ENCODE data around the gene NUTF2.
A peak's percentile ranks its signal among the peaks of the same experiment; 100 is the strongest.
"Not testable (repeated sequence)": the region's sequence is repeated elsewhere in the genome, so short reads cannot be mapped to it uniquely, and the experiment has no call there.

The NUTF2 gene

GRCh38 chr16:67888331-67888730 lies 41.6 kb downstream of the NUTF2 start:
- DNase-seq: no peak

DNA sequence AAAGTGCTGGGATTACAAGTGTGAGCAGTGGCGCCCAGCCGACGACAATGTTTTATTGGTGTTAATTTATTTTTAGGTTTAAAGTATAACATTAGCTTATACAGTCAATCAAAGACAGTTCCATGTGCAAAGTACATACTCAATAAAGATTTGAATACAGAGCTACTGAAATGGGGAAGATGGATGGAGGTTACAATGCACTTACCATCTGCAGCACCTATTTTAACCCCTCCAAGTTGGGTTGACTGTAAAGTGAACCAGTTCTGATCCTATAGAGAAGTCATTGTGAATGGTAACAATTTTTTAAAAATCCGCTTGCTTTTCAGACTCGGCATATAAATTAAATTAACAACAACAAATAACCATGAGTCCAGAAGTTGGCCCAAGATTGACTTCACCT lies 45.6 kb downstream of the NUTF2 start:
- DNase-seq: no peak

DNA sequence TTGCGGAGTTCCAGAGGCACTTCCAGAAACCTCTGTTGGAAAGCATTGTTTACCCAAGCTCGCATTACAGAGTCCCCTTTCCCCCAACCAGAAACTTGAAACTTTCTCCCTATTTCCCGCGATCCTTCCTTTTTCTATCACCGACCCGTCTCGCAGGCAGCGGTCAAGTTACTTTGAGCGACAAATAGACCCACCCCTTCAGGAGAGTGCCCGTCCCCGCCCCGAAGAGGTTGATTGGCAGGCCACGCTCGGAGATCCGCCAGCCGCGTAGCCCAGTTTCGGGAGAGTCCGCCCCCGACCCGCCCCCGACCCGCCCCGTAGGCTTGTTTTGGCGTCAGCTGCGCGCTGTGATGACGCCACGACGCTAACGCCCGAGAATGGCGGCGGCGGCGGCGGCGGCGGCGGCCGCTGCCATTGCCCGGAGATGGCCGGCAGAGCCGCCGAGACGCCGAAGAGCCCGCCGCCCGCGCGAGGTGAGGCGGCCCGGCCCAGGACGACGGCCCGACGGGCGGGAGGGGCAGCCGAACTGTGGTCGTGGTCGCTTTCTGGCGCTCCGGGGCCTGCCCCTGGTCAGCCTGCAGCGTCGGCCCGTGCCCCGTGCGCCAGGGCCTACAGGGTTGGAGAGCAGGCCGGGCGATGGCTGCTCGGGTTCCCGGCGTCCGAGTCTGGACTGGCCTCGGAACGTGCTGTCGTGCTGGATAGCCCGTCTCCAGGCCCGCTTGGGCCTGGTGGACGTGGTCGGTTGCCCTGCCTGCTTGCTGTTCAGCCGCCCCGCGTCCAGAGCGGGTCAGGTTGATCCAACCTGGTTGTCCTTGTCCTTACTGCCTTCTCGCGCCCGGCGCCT lies 46.4 kb downstream of the NUTF2 start, which contains the start of gene PSKH1:
Gene PSKH1, plus strand, starts transcription at position 356 of the 844 bp plus-strand sequence. CDS start 15,496 bp downstream, outside the sequence.
- peak; percentile 95 for DNase-seq

GRCh38 chr16:67893743-67894399 lies 47.1 kb downstream of the NUTF2 start:
- DNase-seq: no peak

- DNase-seq: no peak
Observed at GRCh38 chr16:67897231-67897630, 50.5 kb downstream of the NUTF2 start.

DNA sequence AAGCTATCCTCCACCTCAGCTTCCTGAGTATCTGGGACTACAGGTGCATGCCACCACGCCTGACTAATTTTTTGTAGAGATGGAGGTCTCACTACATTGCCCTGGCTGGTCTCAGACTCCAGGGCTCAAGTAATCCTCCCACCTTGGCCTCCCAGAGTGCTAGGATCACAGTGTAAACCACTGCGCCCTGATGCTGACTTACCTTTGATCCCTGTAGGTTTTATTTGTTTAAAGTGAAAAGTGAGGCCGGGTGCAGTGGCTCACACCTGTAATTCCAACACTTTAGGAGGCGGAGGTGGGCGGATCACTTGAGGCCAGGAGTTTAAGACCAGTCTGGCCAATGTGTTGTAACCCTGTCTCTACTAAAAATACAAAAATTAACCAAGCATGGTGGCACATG lies 55.0 kb downstream of the NUTF2 start:
- DNase-seq: no peak

DNA sequence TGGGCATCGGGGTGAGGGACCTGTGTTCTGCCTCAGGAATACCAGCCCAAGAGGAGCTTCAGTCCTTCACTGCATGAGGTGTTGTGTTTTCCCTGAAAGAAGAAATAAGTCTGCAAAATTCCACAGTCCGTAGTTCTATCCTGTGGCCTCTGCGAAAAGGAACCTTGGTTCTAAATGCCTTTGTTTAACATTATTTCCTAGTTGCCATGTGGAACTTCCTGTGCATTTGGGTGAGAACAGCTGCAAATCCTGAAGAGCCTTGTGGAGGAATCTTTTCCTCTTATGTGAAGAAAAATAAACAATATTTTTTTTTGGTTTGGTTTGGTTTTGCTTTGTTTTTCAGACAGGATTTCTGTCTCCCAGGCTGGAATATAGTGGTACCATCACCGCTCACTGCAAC lies 56.1 kb downstream of the NUTF2 start:
- DNase-seq: no peak

DNA sequence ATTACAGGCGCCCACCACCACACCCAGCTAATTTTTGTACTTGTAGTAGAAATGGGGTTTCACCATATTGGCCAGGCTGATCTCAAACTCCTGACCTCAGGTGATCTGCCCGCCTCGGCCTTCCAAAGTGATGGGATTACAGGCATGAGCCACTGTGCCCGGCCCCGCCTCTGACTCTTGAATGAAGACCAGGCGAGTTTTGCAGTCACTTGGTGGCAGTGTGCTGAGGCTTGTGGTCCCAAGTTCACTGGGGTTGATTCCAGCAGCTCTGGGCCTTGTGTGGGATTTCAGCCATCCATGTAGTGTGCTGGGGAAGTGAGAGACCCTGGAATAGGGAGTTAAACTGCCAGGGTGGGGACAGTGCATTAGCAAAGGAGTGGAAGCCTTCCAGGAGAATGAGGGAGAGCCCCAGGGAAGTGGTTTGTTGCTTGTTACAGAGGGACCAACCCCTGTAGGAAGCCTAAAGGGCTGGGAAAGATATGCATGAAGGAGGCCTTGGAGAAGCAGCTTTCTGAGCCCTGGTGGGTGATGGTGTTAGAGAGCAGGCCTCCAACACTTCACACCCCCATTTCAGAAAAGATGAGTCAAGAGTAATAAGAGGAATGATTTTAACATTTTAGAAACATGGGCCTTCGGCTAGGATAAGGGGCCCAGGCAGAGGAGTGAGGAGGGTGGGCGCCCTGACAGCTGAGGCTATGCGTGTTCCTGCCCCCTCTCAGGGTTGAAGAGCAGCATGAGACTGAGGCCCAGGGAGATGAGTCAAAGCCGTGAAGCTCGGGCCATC lies 60.9 kb downstream of the NUTF2 start:
- DNase-seq: no peak

- no peak for DNase-seq
Observed at GRCh38 chr16:67909056-67909742, 62.5 kb downstream of the NUTF2 start.

- peak; percentile 40 for DNase-seq
Observed at GRCh38 chr16:67910158-67910557, 63.4 kb downstream of the NUTF2 start.

- no peak for DNase-seq
Observed at GRCh38 chr16:67914758-67915495, 68.2 kb downstream of the NUTF2 start.

GRCh38 chr16:67915496-67915769 lies 68.7 kb downstream of the NUTF2 start:
- DNase-seq: not testable (repeated sequence)

DNA sequence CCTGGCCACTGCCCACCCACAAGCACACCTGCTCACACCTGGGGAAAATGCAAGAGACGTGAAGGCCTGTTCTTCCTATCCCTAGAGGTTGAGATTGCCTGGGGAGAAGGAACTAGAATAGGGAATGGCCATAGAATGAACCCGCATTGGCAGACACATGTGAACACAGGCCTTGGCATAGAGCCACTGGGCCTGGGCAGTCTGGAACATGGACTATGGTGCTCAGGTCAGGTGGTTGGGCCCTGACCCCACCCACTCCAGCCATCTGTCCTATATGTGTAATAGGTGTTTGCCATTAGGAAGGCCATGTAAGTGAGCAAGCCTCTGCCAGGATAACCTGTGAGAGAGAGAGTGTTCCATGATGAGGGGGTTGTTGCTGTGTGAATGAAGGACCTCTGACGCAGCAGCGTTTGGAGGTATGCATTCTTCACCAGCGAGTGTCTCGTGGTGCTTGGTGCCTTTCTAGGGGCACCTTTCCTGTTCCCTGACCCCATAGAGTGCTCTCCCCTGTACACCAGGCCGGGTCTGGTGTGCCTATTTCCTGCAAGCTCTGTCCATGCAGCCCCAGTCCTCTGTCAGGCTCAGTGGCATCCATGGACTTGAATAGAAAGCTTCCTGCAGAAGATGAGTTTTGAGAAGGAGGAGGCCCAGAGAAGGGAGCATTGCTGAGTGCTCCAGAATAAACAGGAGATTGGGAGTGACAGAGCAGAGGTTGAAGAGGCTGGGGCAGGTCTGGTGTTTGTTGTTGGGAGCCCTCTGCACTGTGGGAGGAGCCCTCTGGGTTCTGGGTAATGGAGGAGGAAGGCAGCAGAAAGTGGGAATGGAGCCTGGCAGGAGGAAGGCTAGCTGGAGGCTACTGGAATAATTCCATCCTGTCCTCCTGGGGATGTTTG lies 69.3 kb downstream of the NUTF2 start:
- DNase-seq: no peak

GRCh38 chr16:67917140-67917851 lies 70.6 kb downstream of the NUTF2 start:
- DNase-seq: peak; percentile 36

- DNase-seq: peak; percentile 90
Observed at GRCh38 chr16:67917852-67918236, 71.1 kb downstream of the NUTF2 start.

DNA sequence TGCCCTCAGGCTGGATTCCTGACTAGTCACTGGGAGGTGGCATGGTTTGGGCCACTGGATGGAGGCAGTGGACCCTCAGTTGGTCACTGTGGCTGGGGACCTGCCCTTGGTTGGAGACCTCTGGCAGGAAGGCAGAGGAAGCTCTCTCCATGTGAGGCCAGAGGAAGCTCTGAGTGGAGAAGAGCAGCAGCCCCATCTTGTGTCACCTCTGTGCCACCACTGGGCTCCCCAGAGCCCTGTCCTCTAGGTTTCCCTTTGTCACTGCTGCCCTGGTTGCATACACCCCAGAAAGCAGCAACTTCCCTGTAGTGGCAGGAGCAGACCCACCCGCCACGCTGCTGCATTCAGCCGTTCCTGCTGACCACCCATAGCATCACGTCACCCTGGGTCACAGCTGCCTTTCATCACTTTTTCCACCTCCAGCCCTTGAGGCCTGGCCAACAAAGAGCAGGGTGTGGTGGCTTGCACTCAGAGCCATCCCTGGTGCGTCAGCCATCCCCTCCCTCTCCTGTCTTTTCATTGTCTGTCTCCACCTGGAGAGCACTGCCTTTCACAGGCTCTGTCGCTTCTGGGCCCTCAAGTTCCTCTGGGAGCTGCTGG lies 73.0 kb downstream of the NUTF2 start:
- DNase-seq: no peak
